NOMO-1 treated with dmso at 0.1 percent for 144 hours (cell line): ENCODE data around the gene CAMSAP3.

Experiments
- DNase-seq: peaks from one replicate; lab custom pipeline; 2025; ENCODE audit not compliant: unreplicated experiment; lab: John Stamatoyannopoulos, UW

Gene CAMSAP3, protein sequence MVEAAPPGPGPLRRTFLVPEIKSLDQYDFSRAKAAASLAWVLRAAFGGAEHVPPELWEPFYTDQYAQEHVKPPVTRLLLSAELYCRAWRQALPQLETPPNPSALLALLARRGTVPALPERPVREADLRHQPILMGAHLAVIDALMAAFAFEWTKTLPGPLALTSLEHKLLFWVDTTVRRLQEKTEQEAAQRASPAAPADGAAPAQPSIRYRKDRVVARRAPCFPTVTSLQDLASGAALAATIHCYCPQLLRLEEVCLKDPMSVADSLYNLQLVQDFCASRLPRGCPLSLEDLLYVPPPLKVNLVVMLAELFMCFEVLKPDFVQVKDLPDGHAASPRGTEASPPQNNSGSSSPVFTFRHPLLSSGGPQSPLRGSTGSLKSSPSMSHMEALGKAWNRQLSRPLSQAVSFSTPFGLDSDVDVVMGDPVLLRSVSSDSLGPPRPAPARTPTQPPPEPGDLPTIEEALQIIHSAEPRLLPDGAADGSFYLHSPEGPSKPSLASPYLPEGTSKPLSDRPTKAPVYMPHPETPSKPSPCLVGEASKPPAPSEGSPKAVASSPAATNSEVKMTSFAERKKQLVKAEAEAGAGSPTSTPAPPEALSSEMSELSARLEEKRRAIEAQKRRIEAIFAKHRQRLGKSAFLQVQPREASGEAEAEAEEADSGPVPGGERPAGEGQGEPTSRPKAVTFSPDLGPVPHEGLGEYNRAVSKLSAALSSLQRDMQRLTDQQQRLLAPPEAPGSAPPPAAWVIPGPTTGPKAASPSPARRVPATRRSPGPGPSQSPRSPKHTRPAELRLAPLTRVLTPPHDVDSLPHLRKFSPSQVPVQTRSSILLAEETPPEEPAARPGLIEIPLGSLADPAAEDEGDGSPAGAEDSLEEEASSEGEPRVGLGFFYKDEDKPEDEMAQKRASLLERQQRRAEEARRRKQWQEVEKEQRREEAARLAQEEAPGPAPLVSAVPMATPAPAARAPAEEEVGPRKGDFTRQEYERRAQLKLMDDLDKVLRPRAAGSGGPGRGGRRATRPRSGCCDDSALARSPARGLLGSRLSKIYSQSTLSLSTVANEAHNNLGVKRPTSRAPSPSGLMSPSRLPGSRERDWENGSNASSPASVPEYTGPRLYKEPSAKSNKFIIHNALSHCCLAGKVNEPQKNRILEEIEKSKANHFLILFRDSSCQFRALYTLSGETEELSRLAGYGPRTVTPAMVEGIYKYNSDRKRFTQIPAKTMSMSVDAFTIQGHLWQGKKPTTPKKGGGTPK

DNA sequence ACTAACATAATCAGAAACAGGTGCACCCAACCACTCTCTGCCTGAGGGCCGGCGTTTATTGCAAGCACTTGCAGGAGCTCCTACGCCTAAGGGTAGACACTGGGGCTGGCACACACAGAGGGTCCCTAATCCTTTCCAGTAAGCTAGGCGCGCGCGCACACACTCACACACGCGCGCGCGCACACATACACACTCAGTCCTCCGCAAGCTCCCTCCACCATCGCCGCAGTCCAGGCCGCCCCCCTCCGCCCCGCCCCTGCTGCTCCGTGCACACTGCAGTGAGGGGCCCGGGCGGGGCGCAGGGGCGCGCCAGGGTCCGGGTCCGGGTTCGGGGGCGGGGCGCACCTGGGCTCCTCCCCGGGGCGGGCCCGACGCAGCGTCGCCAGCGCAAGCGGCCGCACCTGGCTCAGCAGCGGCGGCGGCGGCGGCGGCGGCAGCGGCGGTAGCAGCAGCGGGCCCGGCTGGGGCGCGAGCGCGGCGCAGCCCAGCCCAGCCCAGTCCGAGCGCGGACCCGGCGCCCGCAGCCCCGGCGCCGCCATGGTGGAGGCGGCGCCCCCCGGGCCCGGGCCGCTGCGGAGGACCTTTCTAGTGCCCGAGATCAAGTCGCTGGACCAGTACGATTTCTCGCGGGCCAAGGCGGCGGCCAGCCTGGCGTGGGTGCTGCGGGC lies at the start of gene CAMSAP3:
CAMSAP3 (plus strand) TSS at position 398 of the 668 bp plus-strand sequence; CDS start at position 538, 140 bp downstream.
- peak; percentile 20 for DNase-seq

DNA sequence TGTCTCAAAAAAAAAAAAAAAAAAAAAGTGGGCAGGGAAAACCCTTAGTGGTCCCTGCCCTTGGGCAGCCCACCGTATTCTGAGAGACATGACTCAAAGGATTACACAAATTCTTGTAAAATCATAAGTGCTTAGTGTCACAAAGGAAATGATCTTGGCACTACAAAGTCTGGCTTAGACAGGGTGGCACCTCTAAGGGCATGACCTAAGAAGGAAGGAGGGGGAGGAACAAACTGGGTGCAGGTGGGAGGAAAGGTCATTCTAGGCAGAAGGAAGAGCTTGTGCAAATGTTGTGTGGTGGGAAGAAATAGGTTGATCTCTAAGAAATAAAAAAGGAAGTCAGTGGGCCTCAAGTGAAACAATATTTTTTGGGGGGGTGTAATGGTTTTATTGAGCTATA lies 49.8 kb upstream of the CAMSAP3 start:
- no peak for DNase-seq

DNA sequence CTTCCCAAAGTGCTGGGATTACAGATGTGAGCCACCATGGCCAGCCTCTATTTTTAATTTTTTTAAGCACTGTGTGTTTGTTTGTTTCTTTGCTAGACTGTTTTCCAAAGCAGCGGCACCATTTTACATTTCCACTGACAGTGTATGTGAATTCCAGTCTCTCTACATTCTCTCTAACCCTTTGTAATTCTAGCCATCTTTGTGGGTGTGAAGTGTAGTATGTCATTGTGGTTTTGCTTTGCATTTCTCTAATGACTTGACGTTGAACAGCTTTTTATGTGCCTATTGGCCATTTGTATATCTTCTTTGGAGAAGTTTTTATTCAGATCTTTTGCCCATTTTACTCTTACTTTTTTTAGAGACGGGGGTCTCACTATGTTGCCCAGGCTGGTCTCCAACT lies 48.5 kb upstream of the CAMSAP3 start:
- DNase-seq = no peak

DNA sequence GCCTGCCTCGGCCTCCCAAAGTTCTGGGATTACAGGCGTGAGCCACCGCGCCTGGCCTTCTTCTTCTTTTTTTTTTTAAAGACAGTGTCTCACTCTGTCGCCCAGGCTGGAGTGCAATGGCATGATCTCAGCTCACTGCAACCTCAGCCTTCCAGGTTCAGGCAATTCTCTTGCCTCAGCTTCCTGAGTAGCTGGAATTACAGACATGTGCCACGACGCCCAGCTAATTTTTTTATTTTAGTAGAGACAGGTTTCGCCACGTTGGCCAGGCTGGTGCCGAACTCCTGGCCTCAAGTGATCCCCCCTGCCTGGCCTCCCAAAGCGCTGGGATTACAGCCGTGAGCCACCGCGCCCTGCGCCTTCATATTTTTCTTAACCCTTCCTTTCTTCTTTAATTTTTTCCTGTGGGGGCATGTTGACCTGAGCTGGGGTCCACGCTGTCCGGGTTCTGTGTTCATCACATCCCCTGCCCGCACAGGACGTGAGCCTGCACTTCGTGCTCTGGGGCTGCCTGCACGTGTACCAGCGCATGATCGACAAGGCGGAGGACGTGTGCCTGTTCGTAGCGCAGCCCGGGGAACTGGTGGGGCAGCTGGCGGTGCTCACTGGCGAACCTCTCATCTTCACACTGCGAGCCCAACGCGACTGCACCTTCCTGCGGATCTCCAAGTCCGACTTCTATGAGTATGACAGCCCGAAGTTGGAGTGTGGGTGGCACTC lies 46.1 kb upstream of the CAMSAP3 start:
- no peak for DNase-seq

DNA sequence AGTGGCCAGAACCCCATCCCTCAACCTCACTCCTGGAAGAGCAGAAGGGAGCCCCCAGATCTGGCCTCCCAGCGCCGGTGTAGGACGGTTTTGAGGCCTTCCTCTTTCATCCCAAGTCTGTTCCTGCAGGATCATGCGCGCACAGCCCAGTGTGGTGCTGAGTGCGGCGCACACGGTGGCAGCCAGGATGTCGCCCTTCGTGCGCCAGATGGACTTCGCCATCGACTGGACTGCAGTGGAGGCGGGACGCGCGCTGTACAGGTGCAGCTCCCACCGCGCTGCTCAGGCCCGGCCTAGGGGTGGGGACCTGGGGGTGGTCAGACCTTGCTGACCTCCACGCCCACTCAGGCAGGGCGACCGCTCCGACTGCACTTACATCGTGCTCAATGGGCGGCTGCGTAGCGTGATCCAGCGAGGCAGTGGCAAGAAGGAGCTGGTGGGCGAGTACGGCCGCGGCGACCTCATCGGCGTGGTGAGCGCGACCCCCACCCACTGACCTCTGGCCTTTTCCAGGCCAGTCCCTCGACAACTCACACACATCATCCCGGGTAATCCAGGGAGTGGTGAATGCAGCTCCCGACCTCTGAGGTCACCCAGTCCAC lies 45.4 kb upstream of the CAMSAP3 start:
- no peak for DNase-seq

DNA sequence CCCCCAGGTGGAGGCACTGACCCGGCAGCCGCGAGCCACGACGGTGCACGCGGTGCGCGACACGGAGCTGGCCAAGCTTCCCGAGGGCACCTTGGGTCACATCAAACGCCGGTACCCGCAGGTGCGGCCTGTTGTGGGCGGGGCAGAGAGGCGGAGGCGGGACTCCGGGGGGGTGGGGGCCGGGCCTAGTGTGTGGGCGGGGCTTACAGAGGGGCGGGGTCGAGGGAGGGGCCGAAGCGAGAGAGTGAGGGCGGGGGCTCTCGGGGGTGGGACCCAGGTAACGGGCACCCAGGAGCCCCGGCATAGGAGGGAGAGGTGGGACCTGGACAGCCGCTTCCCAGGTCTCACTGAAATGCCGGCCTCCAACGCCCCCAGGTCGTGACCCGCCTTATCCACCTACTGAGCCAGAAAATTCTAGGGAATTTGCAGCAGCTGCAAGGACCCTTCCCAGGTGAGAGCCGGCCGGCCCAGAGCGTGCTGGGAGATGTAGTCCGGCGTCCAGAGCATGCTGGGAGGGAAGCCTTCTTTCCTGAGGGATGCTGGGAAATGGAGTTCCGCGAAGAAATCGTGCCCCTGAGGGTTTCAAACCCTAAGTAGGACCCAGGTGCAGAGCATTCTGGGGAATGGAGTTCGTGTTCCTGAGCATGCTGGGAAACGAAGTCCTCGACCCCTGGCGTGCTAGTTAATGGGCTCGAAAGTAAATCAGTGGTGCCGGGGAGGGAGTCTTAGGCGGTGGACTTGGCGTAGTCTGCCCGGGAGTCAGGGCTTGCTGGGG lies 44.5 kb upstream of the CAMSAP3 start:
- DNase-seq = no peak

DNA sequence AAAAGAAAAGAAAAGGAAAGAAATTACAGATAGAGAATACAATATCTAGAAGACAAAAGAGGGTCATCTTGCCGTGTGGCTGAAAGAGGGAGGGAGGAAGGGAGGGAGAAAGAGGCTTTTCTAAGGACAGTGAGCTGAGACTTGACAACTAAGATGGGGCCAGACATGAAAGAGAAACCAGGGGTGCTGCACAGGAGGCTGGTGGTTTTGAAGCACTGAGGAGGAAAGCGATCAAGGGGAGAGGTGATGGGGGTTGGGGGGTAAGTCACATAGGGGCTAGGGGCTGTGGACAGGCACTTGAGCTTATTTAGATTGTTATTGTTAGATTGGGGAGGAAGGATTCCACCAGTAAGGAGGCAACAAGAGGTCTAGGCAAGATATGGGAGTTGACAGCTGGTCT lies 42.9 kb upstream of the CAMSAP3 start:
- no peak for DNase-seq

DNA sequence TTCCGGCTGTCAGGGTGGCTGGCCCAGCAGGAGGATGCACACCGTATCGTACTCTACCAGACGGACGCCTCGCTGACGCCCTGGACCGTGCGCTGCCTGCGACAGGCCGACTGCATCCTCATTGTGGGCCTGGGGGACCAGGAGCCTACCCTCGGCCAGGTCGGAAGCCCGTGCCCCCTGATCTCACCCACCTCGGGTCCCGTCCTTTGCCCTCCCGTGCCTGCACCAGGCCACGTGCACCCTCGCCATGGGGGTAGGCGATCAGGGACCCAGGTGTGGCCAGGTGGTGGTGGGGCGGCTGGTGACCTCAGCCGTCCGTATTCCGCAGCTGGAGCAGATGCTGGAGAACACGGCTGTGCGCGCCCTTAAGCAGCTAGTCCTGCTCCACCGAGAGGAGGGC lies 41.1 kb upstream of the CAMSAP3 start:
- no peak for DNase-seq

DNA sequence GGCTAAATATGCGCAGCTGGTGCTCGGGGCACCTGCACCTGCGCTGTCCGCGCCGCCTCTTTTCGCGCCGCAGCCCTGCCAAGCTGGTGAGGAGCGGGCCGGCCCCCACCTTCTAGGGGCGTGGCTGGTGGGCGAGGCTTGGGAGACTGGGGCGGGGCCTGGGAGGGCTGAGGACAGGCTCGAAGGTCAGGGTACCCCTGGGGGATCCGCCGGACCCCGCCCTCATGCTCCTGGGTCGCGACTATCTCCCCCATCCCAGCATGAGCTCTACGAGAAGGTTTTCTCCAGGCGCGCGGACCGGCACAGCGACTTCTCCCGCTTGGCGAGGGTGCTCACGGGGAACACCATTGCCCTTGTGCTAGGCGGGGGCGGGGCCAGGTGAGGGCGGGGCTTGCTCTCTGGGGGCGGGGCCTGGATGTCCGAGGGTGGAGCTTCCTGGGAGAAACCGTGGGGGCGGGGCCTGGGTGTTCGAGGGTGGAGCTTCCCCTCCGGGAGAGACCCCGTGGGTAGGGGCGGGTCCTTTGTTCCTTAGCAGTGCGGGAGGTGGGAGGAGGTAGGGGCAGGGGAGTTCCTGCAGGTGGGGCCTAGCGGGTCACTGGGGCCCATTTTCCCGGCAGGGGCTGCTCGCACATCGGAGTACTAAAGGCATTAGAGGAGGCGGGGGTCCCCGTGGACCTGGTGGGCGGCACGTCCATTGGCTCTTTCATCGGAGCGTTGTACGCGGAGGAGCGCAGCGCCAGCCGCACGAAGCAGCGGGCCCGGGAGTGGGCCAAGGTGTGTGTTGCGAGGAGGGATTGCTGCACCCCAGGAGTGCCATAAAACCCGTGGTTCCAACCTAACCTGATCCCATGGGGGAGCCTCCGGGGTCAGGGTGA lies 40.4 kb upstream of the CAMSAP3 start:
- no peak for DNase-seq

DNA sequence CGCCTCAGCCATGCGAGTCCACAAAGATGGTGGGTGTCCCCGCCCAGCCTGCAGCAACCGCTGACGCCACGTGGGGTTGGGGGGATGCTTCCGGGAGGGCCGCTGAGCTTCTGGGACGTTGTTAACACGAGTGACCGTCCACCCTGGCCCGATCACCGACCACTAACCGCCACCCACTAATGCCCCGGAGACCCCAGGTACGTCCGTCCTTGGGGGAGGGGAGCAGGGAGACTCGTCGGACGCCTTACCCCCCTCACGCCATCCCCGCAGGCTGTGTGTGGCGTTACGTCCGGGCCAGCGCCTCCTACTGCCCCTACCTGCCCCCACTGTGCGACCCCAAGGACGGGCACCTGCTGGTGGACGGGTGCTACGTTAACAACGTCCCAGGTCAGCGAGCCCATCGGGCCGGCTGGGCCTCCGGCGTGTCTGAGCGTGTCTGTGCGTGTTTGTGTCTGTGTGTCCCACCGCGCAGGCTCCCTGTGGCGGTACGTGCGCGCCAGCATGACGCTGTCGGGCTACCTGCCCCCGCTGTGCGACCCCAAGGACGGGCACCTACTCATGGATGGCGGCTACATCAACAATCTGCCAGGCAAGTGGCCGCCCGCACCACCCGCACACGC lies 38.9 kb upstream of the CAMSAP3 start:
- DNase-seq = no peak

DNA sequence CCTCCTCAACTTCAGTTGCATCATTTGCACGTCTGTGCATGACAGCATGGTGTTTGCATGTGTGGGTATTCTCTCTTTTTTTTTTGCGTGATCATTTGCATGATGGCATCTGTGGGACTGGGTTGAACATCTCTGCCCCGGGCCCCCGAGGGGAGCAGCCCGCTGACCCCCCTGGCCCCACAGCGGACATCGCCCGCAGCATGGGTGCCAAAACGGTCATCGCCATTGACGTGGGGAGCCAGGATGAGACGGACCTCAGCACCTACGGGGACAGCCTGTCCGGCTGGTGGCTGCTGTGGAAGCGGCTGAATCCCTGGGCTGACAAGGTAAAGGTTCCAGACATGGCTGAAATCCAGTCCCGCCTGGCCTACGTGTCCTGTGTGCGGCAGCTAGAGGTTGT lies 37.0 kb upstream of the CAMSAP3 start:
- DNase-seq = no peak

DNA sequence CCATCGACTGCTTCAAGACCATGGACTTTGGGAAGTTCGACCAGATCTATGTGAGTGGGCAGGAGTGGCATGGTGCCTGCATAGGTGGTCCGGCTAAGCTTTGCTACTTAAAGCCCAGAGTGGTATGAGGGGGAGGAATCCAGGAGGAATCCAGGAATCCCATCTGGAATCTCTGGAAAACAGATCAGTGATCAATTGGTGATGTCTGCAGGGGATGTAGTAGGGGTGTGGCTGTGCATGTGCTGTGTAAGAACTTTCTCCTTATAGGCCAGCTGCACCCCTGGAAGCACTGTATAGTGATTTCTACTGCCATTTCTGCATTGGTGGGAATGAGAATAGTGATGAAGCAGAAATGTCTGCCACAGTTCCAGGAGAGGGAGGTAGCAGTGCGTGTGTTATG lies 36.6 kb upstream of the CAMSAP3 start:
- DNase-seq = no peak

DNA sequence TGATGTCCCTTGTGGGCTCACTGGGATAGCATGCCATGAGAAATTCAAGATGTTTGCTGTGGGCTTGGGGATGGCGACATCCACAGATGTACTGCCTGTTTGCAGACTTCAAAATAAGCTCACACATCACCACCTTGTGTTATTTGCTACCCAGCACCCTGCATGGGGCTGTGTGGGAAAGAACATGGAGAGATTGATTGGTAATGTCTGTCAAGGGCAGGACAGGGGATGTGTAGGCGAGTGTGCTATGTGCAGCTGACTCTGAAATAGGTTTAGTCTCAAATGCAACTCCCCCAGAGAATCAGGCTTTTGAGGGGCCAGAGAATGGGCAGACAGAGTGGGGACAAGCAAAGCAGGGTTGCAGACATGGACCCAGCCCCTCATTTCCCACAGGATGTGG lies 35.4 kb upstream of the CAMSAP3 start:
- DNase-seq = no peak

DNA sequence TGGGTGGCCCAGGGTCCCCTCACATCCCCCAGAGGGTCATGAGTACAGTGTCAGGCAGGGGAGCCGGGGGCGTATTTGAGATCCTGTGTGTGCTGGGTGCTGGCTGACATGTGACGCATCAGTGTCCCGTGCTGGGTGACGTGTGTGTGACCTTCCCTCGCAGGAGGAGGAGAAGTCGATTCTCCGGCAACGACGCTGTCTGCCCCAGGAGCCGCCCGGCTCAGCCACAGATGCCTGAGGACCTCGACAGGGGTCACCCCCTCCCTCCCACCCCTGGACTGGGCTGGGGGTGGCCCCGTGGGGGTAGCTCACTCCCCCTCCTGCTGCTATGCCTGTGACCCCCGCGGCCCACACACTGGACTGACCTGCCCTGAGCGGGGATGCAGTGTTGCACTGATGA lies 34.3 kb upstream of the CAMSAP3 start:
- no peak for DNase-seq

DNA sequence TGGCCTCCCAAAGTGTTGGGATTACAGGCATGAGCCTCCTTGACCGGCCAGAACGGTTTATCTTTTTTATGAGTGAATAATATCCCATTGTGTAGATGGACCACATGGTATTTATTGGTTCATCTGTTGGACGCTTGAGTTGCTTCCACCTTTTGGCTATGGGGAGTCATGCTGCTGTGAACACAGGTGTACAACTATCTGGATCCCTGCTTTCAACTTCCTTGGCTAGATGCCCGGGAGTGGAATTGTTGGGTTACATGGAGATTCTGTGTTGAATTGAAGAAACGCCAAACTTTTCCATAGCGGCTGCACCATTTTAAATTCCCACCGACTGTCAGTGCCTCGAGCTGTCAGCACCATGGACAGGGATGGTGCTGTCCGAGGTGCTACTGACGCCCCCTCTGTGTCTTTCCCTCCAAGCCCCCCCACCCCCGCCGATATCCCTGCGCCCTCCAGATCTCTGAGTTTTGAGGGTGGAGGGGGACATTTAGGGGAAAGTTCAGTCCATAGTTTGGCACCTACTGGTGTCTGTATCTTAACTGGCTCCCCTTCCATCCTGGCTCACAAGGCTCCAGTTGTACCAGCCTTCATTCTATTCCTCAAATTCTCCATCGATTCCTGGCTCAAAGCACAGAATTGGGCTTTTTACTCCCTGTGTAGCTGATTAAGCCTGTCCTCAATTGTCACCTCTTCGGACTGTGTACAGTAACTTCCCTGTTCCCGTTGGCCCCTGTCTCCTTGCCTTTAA lies 32.8 kb upstream of the CAMSAP3 start:
- DNase-seq = no peak

DNA sequence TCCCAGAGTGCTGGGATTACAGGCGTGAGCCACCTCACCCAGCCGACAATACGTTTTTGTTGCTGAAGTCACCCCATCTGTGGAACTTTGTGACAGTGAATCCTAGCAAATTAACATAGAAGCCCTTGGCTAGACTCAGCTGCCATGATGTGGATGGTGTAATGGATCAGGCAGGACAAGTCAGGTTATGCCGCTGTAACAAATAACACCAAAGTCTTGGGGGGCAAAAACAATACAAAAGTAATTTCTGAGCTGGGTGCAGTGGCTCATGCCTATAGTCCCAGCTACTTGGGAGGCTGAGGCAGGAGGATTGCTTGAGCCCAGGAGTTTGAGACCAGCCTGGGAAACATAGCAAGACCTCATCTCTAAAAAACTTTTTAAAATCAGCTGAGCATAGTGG lies 30.8 kb upstream of the CAMSAP3 start:
- no peak for DNase-seq

DNA sequence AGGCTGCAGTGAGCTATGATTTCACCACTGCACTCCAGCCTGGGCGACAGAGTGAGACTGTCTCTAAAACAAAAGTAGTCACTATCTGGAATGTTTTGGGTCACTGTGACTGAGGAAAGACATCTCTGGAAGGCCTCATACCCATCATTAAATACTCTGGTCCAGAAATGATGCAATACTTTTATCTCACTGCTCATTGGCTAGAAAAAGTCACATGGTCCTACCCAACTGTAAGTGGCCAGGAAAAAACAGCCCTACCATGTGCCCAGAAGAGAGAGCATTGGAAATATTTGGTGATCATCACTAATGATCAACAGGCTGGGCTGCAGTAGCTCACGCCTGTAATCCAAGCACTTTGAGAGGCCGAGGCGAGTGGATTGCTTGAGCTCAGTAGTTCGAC lies 30.3 kb upstream of the CAMSAP3 start:
- DNase-seq = no peak
